Measurements from ENCODE around the gene ABCC4. TPM values are rescaled to one million over a fixed set of nuclear protein-coding genes. Genes with fewer than 3 reads are reported as not detected.

ABCC4 gene
- total RNA-seq, 2 donors from 2014 or later, result 2.8 to 12.2 TPM

- H3K4me3 ChIP-seq, result no peak overlapping the region
- no peak for TF ChIP-seq CTCF (IDR thresholded peaks at IDR 0.05)
- no peaks in the 10 kb centered on the region for H3K27me3 ChIP-seq (replicated peaks; ENCODE audit: insufficient read depth)
- H3K36me3 ChIP-seq, result no peaks in the 10 kb centered on the region
- no peak overlapping the region for H3K27ac ChIP-seq
- H3K9me3 ChIP-seq, result no peaks in the 10 kb centered on the region
- H3K4me1 ChIP-seq (ENCODE audit: control insufficient read depth in 1 of 2, low read depth in 2 of 2), result no peaks in the 10 kb centered on the region
- ATAC-seq (ENCODE audit: insufficient number of reproducible peaks, low FRiP score, low read depth) (no peak), DNase-seq (ENCODE audit: low spot score) (no peak)
These were observed 136.4 kb downstream of the ABCC4 start for GRCh38 chr13:95164830-95165229.

DNA sequence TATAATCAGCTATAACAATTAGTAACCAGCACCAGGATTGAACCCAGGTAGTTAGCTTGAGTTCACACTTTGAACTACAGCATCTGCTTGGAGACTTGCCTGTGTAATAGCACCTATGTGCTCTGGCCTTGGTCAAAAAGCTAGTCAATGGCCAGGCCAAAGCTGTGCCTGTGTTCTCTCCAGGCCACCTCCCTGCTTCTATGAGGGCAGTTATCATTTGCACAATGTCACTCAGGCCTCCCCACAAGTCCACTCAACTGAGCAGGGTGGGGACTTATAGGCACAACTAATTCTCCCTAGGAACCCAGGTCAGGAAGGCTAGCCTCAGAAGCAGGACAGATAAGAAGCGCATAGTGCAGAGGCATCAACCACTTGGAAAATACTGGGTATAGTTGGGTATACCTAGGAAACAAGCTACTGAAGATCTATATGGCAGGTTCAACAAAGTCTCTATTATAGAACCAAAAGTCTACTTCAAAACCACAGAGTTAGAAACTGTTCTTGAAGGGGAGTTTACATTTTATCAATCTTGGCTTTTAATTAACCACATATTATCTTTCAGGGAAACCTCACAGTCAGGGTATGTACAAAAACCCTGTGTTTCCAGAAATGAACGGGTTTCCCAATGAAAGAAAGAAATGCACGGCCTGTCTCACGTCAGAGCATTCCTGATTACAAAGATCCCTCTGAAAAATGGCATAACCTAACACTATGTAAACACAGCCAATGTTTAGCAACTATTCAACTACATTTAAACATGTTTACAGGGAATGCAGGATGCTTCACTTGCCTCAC is 140.9 kb downstream of the ABCC4 start:
- Histone ChIP-seq H3K9me3 (no peaks in the 10 kb centered on the region), H3K4me1 (ENCODE audit: control insufficient read depth in 1 of 2, low read depth in 2 of 2) (no peaks in the 10 kb centered on the region), H3K4me3 (no peak overlapping the region), H3K36me3 (peaks cover 5% of the 10 kb centered on the region), H3K27me3 (replicated peaks; ENCODE audit: insufficient read depth) (no peaks in the 10 kb centered on the region), H3K27ac (no peak overlapping the region)
- no peak for ATAC-seq (ENCODE audit: insufficient number of reproducible peaks, low FRiP score, low read depth)
- DNase-seq (ENCODE audit: low spot score), result no peak
- no peak for TF ChIP-seq CTCF (IDR thresholded peaks at IDR 0.05)

DNA sequence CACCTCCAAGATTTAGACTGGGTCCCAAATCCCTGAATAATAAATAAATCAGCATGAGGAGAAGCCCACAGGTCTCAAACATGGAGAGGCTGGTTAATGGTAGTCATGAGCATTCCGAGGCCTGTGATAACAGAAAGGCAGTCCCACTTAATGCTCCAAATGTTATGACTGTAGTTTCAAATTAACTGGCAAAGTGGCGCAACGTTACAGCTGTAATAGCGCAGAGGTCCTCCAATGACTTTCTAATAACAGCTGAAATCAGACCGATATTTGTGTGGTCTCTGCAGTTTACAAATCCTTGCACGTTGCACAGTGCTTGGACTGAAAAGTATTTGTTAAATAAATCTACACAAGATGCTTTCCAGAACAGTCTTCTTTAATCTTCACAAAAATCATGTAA is 141.8 kb downstream of the ABCC4 start:
- TF ChIP-seq CTCF (IDR thresholded peaks at IDR 0.05), result no peak
- Histone ChIP-seq H3K27me3 (replicated peaks; ENCODE audit: insufficient read depth) (no peaks in the 10 kb centered on the region), H3K4me3 (no peak overlapping the region), H3K27ac (no peak overlapping the region), H3K4me1 (ENCODE audit: control insufficient read depth in 1 of 2, low read depth in 2 of 2) (no peaks in the 10 kb centered on the region), H3K9me3 (no peaks in the 10 kb centered on the region), H3K36me3 (peaks cover 5% of the 10 kb centered on the region)
- no peak for ATAC-seq (ENCODE audit: insufficient number of reproducible peaks, low FRiP score, low read depth)
- DNase-seq (ENCODE audit: low spot score), result no peak

DNA sequence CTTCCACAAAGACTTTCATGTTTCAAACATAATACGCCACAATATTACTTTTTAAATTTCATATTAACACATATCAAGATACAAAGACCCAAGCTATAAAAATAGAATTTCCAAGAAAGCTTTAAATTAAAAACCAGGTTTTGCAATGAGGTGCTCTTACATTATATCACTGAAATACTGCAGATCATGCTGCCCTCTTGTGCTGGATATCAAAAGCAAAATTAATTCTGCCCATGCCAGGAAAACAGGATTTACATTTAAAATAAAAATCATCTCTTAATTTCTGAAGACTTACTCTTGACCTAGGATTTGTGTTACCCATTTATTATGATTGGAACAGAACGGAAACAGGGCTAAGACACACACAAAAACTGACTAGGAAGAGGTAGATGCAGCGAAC is 145.0 kb downstream of the ABCC4 start:
- no peak for DNase-seq (ENCODE audit: low spot score)
- Histone ChIP-seq H3K9me3 (no peaks in the 10 kb centered on the region), H3K4me1 (ENCODE audit: control insufficient read depth in 1 of 2, low read depth in 2 of 2) (no peaks in the 10 kb centered on the region), H3K27me3 (replicated peaks; ENCODE audit: insufficient read depth) (no peaks in the 10 kb centered on the region), H3K4me3 (no peak overlapping the region), H3K36me3 (peaks cover 5% of the 10 kb centered on the region), H3K27ac (no peak overlapping the region)
- no peak for TF ChIP-seq CTCF (IDR thresholded peaks at IDR 0.05)
- ATAC-seq (ENCODE audit: insufficient number of reproducible peaks, low FRiP score, low read depth), result no peak

- H3K4me3 ChIP-seq, result no peak overlapping the region
- no peaks in the 10 kb centered on the region for H3K4me1 ChIP-seq (ENCODE audit: control insufficient read depth in 1 of 2, low read depth in 2 of 2)
- TF ChIP-seq CTCF (IDR thresholded peaks at IDR 0.05), result no peak
- no peaks in the 10 kb centered on the region for H3K9me3 ChIP-seq
- peaks cover 5% of the 10 kb centered on the region for H3K36me3 ChIP-seq
- no peaks in the 10 kb centered on the region for H3K27me3 ChIP-seq (replicated peaks; ENCODE audit: insufficient read depth)
- ATAC-seq (ENCODE audit: insufficient number of reproducible peaks, low FRiP score, low read depth) (no peak), DNase-seq (ENCODE audit: low spot score) (no peak)
- no peak overlapping the region for H3K27ac ChIP-seq
These were observed 145.7 kb downstream of the ABCC4 start for GRCh38 chr13:95155504-95155903.

All from thoracic aorta (tissue), 2 donors.